ENCODE results near the gene COP1.
"Not testable (repeated sequence)": the region's sequence is repeated elsewhere in the genome, so short reads cannot be mapped to it uniquely, and the experiment has no call there.

The COP1 gene

DNA sequence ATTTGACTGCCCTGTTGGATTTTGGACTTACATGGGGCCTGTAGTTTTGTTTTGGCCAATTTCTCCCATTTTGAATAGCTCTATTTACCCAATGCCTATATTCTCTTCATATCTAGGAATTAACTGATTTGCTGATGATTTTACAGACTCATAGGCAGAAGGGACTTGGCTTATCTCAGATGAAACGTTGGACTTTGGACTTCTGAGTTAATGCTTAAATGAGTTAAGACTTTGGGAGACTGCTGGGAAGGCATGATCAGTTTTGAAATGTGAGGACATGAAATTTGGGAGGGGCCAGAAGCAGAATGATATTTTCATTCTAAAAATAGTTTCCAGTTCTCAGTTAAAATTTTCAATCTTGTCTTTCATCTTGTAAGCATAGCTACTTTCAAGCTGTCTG is 222.3 kb downstream of the COP1 start:
- DNase-seq (ENCODE audit: low spot score), result no peak
- Histone ChIP-seq H3K4me3 (no peak overlapping the region), H3K27ac (no peak overlapping the region)
- TF ChIP-seq, protein P1, sequence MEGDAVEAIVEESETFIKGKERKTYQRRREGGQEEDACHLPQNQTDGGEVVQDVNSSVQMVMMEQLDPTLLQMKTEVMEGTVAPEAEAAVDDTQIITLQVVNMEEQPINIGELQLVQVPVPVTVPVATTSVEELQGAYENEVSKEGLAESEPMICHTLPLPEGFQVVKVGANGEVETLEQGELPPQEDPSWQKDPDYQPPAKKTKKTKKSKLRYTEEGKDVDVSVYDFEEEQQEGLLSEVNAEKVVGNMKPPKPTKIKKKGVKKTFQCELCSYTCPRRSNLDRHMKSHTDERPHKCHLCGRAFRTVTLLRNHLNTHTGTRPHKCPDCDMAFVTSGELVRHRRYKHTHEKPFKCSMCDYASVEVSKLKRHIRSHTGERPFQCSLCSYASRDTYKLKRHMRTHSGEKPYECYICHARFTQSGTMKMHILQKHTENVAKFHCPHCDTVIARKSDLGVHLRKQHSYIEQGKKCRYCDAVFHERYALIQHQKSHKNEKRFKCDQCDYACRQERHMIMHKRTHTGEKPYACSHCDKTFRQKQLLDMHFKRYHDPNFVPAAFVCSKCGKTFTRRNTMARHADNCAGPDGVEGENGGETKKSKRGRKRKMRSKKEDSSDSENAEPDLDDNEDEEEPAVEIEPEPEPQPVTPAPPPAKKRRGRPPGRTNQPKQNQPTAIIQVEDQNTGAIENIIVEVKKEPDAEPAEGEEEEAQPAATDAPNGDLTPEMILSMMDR (IDR thresholded peaks at IDR 0.05), result no peak

DNA sequence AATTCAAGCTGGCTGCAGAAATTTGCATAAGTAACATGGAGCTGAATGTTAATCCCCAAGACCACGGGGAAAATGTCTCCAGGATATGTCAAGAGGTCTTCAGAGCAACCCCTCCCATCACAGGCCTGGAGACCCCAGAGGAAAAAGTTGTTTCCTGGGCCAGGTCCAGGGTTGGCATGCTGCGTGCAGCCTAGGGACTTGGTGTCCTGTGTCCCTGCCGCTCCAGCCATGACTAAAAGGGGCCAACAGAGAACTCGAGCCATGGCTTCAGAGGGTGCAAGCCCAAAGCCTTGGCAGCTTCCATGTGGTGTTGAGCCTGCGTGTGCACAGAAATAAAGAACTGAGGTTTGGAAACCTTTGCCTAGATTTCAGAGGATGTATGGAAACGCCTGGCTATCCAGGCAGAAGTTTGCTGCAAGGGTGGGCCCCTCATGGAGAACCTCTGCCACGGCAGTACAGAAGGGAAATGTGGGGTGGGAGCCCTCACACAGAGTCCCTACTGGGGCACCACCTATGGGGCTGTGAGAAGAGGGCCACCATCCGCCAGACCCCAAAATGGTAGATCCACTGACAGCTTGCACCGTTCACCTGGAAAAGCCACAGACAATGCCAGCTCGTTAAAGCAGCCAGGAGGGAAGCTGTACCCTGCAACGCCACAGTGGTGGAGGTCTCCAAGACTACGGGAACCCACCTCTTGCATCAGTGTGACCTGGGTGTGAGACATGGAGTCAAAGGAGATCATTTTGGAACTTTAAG is 222.9 kb downstream of the COP1 start:
- TF ChIP-seq, protein P1 (IDR thresholded peaks at IDR 0.05), result no peak
- H3K4me3 ChIP-seq, result no peak overlapping the region
- no peak for DNase-seq (ENCODE audit: low spot score)
- no peak overlapping the region for H3K27ac ChIP-seq

DNA sequence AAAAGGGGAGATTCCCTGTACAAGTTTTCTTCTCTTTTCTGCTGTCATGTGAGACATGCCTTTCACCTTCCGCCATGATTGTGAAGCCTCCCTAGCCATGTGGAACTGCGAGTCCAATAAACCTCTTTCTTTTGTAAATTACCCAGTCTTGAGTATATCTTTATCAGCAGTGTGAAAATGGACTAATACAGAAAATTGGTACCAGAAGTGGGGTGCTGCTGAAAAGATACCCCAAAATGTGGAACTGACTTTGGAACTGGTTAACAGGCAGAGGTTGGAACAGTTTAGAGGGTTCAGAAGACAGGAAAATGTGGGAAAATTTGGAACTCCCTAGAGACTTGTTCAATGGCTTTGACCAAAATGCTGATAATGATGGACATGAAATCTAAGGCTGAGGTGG is 223.7 kb downstream of the COP1 start:
- not testable (repeated sequence) for H3K4me3 ChIP-seq; H3K27ac ChIP-seq; DNase-seq (ENCODE audit: low spot score)

DNA sequence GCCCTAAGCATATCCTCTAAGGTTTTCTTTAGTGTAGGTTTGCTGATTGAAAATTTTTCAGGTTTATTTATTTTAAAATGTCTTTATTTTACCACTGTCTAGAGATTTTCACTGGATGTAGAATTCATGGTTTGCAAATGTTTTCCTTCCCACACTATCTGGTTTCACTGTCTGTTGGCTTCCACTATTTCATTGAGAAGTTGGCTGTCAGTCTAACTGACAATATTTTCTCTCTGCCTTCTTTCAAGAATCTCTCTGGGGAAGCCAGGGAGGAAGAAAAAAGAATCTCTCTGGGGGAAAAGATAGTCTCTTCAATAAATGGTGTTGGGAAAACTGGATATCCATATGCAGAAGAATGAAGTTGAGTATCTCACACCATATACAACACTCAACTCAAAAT is 226.0 kb downstream of the COP1 start:
- TF ChIP-seq, protein P1 (IDR thresholded peaks at IDR 0.05), result no peak
- Histone ChIP-seq H3K4me3 (no peak overlapping the region), H3K27ac (no peak overlapping the region)
- DNase-seq (ENCODE audit: low spot score), result no peak

DNA sequence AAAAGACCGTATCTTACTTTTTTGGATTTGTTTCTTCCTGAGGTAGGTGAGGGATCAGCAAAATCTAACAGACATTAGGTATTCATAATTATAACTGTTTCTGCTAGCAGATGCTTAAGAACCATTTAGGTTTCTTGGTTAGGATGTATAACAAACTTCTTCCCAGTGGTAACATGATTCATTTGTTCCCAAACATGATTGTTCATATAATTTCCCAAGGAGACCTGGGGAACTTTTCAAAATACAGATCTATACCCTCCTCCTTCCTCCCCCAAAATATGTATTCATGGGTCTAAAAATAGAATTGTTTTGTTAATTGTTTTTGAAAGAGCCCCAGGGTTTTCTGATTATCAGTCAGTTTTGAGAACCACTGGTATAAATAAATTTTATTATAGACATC is 228.2 kb downstream of the COP1 start:
- H3K4me3 ChIP-seq, result no peak overlapping the region
- TF ChIP-seq, protein P1 (IDR thresholded peaks at IDR 0.05), result no peak
- no peak for DNase-seq (ENCODE audit: low spot score)
- no peak overlapping the region for H3K27ac ChIP-seq

DNA sequence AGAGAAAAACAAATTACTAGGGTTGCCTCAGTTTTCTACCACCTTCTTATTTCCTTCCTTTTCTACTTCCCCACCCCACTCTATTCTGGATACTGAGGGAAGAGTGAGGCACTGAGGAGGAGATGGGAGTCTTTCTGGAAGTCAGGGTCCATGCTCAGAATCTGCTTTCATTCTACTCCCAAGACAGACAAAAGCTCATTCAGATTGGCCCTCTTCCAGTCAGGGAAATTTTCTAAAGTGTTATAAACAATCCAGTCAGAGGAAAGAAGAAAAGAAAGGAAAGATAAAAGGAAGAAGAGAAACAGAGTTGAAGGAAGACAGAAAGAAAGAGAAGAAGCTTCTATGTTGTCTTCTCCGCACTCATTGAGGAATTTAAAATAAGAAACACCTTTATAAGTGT is 228.6 kb downstream of the COP1 start:
- no peak for DNase-seq (ENCODE audit: low spot score)
- TF ChIP-seq, protein P1 (IDR thresholded peaks at IDR 0.05), result no peak
- H3K4me3 ChIP-seq, result no peak overlapping the region
- H3K27ac ChIP-seq, result no peak overlapping the region

DNA sequence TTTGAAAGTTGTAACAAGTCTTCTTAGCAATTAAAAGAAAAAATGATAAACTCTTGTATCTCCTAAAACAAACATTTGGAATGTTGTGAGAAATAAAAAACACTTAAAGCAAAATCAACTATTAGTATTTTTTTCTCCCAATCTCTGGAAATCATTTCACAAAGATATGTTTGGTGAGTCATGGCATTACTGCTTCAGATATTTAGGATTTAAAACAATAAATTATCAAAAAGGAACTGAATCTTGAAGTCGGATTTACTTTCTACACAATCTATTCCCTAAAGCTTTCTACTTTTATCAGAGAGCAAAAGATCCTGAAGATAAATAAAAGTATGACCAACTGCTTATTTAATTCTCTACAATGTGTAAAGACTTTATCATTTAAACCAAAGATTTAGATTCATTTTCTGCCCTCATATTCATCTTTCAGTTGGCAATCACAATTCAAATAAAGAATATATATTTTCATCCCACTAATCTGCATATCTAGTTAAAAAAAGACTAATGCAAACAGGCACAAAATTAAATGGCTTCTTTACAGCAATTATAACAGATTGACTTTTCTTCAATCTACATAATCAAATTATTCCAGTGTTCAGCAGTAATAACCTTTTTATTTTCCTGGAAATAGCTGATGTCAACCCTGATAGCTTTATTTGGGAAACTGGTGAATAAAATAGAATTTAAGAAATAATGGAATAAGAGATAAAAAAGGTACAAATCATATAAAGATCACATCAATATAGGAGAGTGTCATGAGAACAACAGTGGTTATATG is 230.0 kb downstream of the COP1 start:
- H3K27ac ChIP-seq, result no peak overlapping the region
- no peak overlapping the region for H3K4me3 ChIP-seq
- TF ChIP-seq, protein P1 (IDR thresholded peaks at IDR 0.05), result no peak
- DNase-seq (ENCODE audit: low spot score), result no peak

Measured in coronary artery (tissue), 2 donors.